HG03571 (cell line): Measurements from ENCODE around the gene CD300LB.
"Not testable (repeated sequence)": the region's sequence is repeated elsewhere in the genome, so short reads cannot be mapped to it uniquely, and the experiment has no call there.

ENCODE experiments used
- ATAC-seq: cut with Tn5 transposase; IDR thresholded peaks from one replicate; pipeline ENCODE4 v1.9.1; 2021; ENCODE audit not compliant: unreplicated experiment

Gene CD300LB

DNA sequence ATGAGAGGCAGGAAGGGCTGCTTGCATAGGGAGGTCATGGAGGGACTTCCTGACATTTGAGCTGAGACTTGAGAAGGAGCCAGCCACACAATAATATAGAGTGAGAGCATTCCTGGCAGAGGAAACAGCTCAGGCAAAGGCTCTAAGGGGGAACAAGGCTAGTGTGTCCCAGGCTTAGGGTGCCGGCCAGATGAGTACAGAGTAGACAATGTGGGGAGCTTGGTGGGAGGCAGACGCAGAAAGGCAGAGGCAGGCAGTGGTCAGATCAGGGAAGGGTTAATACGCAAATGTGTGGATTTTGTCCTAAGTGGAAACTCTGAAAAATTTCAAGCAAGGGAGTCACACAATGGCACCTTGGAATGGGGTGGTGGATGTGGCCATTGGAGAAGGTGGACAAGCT is 31.3 kb downstream of the CD300LB start:
- ATAC-seq: no peak

GRCh38 chr17:74497471-74497870 is 33.8 kb downstream of the CD300LB start:
- no peak for ATAC-seq

GRCh38 chr17:74493331-74493833 is 37.9 kb downstream of the CD300LB start:
- peak; percentile 57 for ATAC-seq

DNA sequence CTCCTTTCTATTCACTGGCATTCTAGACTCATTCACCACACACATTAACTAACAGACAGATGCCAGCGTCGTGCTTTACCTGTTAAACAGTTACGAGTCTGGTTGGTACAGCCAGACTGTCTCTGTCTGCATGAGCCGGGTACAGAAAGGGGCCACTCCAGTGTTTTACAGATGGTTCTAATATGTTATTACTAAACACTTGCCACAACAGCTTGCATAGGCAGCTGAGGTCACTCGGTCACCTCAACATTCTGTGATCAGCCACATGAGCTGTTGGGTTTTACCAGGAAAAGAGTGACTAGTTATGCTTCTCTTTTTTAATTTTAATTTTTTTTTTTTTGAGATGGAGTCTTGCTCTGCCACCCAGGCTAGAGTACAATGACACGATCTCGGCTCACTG is 39.6 kb downstream of the CD300LB start:
- ATAC-seq: no peak

GRCh38 chr17:74490716-74491115 is 40.6 kb downstream of the CD300LB start:
- no peak for ATAC-seq

GRCh38 chr17:74488276-74488675 is 43.0 kb downstream of the CD300LB start:
- not testable (repeated sequence) for ATAC-seq

DNA sequence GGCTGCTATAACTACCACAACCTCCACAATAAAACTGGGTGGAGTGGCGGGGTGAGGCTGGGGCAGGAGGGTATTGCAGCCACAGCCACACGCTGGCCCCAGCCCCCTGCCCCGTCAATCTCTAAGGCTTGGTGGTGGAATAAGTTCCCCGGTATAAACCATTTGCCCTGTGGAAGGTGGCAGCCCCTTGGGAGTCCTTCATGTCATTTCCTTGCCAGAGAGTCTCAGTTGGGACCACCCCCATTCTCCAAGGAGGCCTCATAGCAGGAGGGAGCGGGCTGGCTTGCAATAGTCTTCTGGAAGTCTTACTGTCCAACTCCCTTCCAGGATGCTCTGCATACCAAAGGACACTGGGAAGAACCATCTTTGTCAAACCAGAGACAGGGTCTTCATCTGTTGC is 45.4 kb downstream of the CD300LB start:
- ATAC-seq: no peak

- no peak for ATAC-seq
These were observed 46.1 kb downstream of the CD300LB start for GRCh38 chr17:74485022-74485743.

DNA sequence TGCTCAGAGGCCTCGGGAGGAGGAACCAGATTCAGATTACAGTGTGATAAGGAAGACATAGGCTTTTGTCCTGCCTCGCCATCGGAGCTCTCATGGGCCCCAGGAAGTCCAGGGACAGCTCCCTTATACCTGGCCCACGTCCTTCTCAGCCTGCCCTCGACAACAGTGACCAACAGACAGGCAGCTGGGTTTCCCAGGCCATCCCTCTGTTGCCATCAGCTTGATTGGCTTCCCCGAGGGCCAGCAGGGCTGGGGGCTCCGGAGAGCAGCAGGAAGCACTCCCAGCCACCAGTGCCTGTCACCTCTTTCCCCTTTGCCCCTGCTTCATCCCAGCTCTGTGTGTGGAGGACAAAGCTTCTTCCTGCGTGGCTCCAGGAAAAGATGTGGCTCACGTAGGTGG is 47.2 kb downstream of the CD300LB start:
- no peak for ATAC-seq

DNA sequence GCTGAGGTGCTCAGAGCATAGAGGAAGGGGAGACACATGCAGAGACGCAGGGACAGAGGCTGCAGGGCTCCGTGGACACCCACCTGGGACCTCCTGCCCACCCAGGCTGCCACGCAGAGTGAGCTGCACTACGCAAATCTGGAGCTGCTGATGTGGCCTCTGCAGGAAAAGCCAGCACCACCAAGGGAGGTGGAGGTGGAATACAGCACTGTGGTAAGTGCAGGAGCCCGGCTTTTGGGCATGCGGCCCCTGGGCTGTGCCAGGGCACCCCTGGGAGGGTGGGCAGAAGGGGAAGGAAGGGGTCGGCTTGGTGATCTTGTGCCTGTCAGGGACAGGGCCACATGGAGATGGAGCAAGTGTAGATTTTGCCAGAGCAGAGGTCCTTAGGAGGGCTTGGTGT is 49.7 kb downstream of the CD300LB start:
- ATAC-seq: no peak

- no peak for ATAC-seq
These were observed 51.0 kb downstream of the CD300LB start for GRCh38 chr17:74480290-74480689.

- no peak for ATAC-seq
These were observed 52.7 kb downstream of the CD300LB start for GRCh38 chr17:74478420-74479100.

- no peak for ATAC-seq
These were observed 53.9 kb downstream of the CD300LB start for GRCh38 chr17:74477411-74477810.

- no peak for ATAC-seq
These were observed 56.1 kb downstream of the CD300LB start for GRCh38 chr17:74475189-74475588.

GRCh38 chr17:74474043-74474792 is 57.1 kb downstream of the CD300LB start:
- ATAC-seq: no peak

GRCh38 chr17:74473294-74473693 is 58.0 kb downstream of the CD300LB start:
- ATAC-seq: no peak

GRCh38 chr17:74472890-74473289 is 58.4 kb downstream of the CD300LB start:
- ATAC-seq: no peak

DNA sequence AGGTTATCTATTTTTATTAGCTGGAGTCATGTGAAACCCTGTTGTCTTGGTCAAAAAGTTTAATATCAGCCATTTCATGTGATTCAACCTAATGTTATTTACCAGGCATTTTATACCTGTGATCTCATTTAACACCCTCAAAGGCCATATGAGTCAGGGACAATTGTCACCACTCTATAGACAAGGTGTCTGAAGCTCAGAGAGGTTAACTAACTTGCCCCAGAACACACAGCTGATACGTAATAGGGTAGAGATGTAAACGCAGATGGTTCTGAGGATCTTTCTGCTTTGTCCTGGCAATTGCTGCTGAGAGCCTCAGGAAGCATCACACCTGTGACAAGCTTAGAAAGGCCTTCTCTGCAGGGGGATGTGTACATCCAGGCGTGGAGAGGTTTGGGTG is 59.9 kb downstream of the CD300LB start:
- ATAC-seq: no peak
